Neural progenitor cell (in vitro differentiated cells): Measurements from ENCODE around the gene POLN.

Source experiments
- EZH2 ChIP-seq: fragments of 200-600 bp; sonication (generic); IDR thresholded peaks from 2 replicates; pipeline ENCODE4 v1.6.1; 2017; ENCODE audit warnings: antibody characterized with exemption, mild to moderate bottlenecking, moderate library complexity
- TF ChIP-seq, protein P1 (sequence below): fragments of 200-600 bp; sonication (generic); IDR thresholded peaks from 2 replicates; pipeline ENCODE4 v1.5.1; 2017; ENCODE audit warnings: antibody characterized with exemption, mild to moderate bottlenecking

DNA sequence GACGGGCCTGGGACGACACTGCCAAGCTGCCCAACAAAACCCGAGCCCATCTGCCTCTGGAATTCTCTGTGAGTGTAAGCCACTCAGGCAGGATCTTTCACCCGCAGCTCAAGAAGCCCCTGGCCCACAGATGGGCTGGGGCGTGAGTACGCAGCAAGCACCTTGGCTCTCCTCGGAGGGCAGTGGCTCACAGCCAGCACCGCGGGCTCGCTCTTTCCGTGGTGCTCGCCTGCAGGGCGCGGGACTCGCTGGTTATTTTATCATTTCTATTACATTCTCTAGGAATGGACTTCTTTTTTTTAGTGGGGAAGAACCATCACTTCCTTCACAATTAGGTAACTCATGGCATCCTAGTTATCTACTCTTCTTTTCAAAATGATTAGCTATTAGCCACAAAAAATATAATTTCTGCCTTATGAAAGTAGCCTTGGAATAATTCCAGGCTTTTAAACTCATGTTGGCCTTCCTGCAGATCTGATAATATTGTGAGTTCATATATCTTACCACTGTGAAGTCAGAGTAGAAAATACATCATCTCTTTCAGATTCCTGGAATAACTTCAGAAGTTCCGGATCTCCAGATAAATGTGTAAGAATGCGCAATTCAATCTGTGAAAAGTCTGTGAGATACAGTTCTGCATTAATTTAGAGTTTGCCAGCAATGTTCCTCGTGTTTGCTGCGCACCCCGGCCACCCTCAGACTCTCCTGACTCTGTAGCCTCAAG, 114.2 kb downstream of the POLN start:
- TF ChIP-seq, protein P1, sequence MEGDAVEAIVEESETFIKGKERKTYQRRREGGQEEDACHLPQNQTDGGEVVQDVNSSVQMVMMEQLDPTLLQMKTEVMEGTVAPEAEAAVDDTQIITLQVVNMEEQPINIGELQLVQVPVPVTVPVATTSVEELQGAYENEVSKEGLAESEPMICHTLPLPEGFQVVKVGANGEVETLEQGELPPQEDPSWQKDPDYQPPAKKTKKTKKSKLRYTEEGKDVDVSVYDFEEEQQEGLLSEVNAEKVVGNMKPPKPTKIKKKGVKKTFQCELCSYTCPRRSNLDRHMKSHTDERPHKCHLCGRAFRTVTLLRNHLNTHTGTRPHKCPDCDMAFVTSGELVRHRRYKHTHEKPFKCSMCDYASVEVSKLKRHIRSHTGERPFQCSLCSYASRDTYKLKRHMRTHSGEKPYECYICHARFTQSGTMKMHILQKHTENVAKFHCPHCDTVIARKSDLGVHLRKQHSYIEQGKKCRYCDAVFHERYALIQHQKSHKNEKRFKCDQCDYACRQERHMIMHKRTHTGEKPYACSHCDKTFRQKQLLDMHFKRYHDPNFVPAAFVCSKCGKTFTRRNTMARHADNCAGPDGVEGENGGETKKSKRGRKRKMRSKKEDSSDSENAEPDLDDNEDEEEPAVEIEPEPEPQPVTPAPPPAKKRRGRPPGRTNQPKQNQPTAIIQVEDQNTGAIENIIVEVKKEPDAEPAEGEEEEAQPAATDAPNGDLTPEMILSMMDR = no peak
- TF ChIP-seq EZH2 = no peak
